Mesenchymal stem cell (in vitro differentiated cells and primary cell): ENCODE results near the gene FAM180B.
A peak's percentile ranks its signal among the peaks of the same experiment; 100 is the strongest.

Experiments used
- DNase-seq: peaks from one replicate; pipeline ENCODE4 v3.0.0-alpha.2; 2013
- H2AFZ ChIP-seq: one replicate; pipeline ENCODE4 v1.6.1; 2013; ENCODE audit warnings: low read depth, mild to moderate bottlenecking, control low read depth, inconsistent platforms, low read length, moderate library complexity
- H2AK5ac ChIP-seq: 2 replicates; pipeline ENCODE4 v1.6.1; 2013; ENCODE audit warnings: low read length, moderate library complexity, mild to moderate bottlenecking, inconsistent platforms; ENCODE audit not compliant: severe bottlenecking
- H2BK120ac ChIP-seq: one replicate; pipeline ENCODE4 v1.6.1; 2013; ENCODE audit warnings: low read depth, mild to moderate bottlenecking, inconsistent platforms, low read length, moderate library complexity
- H2BK12ac ChIP-seq, 2 experiments: one replicate each; pipeline ENCODE4 v1.6.1; 2013; ENCODE audit warnings: inconsistent platforms in 2 of 2, low read length in 2 of 2, mild to moderate bottlenecking in 2 of 2, moderate library complexity in 2 of 2, control low read depth in 1 of 2
- H2BK15ac ChIP-seq: one replicate; pipeline ENCODE4 v1.6.1; 2013; ENCODE audit warnings: mild to moderate bottlenecking, low read depth, inconsistent platforms; ENCODE audit not compliant: poor library complexity, severe bottlenecking
- H2BK5ac ChIP-seq: 2 replicates; pipeline ENCODE4 v1.6.1; 2013; ENCODE audit warnings: low read depth, mild to moderate bottlenecking, low read length, control low read depth, inconsistent platforms; ENCODE audit not compliant: poor library complexity, severe bottlenecking
- H3K14ac ChIP-seq, 2 experiments: one replicate each; pipeline ENCODE4 v1.6.1; 2013; ENCODE audit warnings: inconsistent platforms in 2 of 2, low read length in 2 of 2, control low read depth in 1 of 2, mild to moderate bottlenecking in 1 of 2, moderate library complexity in 1 of 2
- H3K18ac ChIP-seq, 2 experiments: one replicate each; pipeline ENCODE4 v1.6.1; 2013; ENCODE audit warnings: inconsistent platforms in 2 of 2, low read length in 2 of 2, control low read depth in 1 of 2, low read depth in 1 of 2, mild to moderate bottlenecking in 1 of 2
- H3K23ac ChIP-seq, 2 experiments: one replicate each; pipeline ENCODE4 v1.6.1; 2013; ENCODE audit warnings: inconsistent platforms in 2 of 2, low read length in 2 of 2, mild to moderate bottlenecking in 2 of 2, moderate library complexity in 2 of 2, control low read depth in 1 of 2
- H3K27ac ChIP-seq: 2 replicates; pipeline ENCODE4 v1.5.1; 2013; ENCODE audit warnings: mild to moderate bottlenecking, moderate library complexity, low read length, control low read depth, inconsistent platforms; ENCODE audit not compliant: poor library complexity, severe bottlenecking
- H3K27me3 ChIP-seq, 2 experiments: 2 replicates each; pipeline versions ENCODE4 v1.6.1 to v1.7.0; 2013; ENCODE audit warnings: low read length in 2 of 2, mild to moderate bottlenecking in 2 of 2, moderate library complexity in 2 of 2, control low read depth in 1 of 2, inconsistent platforms in 1 of 2; ENCODE audit not compliant: control insufficient read depth in 1 of 2, insufficient read depth in 1 of 2
- H3K36me3 ChIP-seq, 2 experiments: 2 replicates each; pipeline versions ENCODE4 v1.6.1 to v1.7.0; 2013; ENCODE audit warnings: low read length in 2 of 2, control low read depth in 1 of 2, inconsistent platforms in 1 of 2, low read depth in 1 of 2, mild to moderate bottlenecking in 1 of 2; ENCODE audit not compliant: insufficient read depth in 2 of 2, control insufficient read depth in 1 of 2
- H3K4ac ChIP-seq, 2 experiments: one replicate each; pipeline ENCODE4 v1.6.1; 2013; ENCODE audit warnings: inconsistent platforms in 2 of 2, low read length in 2 of 2, mild to moderate bottlenecking in 2 of 2, moderate library complexity in 2 of 2, control low read depth in 1 of 2, low read depth in 1 of 2
- H3K4me1 ChIP-seq: 2 replicates; pipeline ENCODE4 v1.6.1; 2013; ENCODE audit warnings: low read depth, low read length, control low read depth; ENCODE audit not compliant: control insufficient read depth, insufficient read depth
- H3K4me2 ChIP-seq: 2 replicates; pipeline ENCODE4 v1.6.1; 2013; ENCODE audit warnings: low read length, mild to moderate bottlenecking, inconsistent platforms; ENCODE audit not compliant: poor library complexity, severe bottlenecking
- H3K4me3 ChIP-seq, 2 experiments: 2 replicates each; pipeline versions ENCODE4 v1.5.1 to v1.7.0; 2013; ENCODE audit warnings: low read length in 2 of 2, mild to moderate bottlenecking in 2 of 2, control low read depth in 1 of 2, low read depth in 1 of 2; ENCODE audit not compliant: insufficient read depth in 1 of 2
- H3K79me1 ChIP-seq: replicated peaks from 2 replicates; pipeline ENCODE4 v1.6.1; 2013; ENCODE audit warnings: mild to moderate bottlenecking, control low read depth, low read length, inconsistent platforms; ENCODE audit not compliant: poor library complexity, severe bottlenecking
- H3K9ac ChIP-seq: 2 replicates; pipeline ENCODE4 v1.7.0; 2013; ENCODE audit warnings: mild to moderate bottlenecking, low read length, moderate library complexity
- H3K9me3 ChIP-seq: 2 replicates; pipeline ENCODE4 v1.7.0; 2013; ENCODE audit warnings: mild to moderate bottlenecking, low read length; ENCODE audit not compliant: control insufficient read depth
- H4K8ac ChIP-seq: one replicate; pipeline ENCODE4 v1.6.1; 2013; ENCODE audit warnings: inconsistent platforms, mild to moderate bottlenecking, low read length, moderate library complexity
- H4K91ac ChIP-seq: one replicate; pipeline ENCODE4 v1.6.1; 2013; ENCODE audit warnings: mild to moderate bottlenecking, low read length, inconsistent platforms
- WGBS: methylation state at CpG from one replicate; pipeline ENCODE4 v1.1.7; 2013; ENCODE audit warnings: mixed read lengths; 5-methylcytosine and 5-hydroxymethylcytosine counted together

FAM180B gene

GRCh38 chr11:47595967-47596366, 9.5 kb downstream of the FAM180B start:
- no peak overlapping the region for H3K4me3 ChIP-seq
- 100% methylated on average over 1 of the region's 1 CpG for WGBS
- peaks cover 42 to 48% of the 10 kb centered on the region in 2 experiments for H3K27me3 ChIP-seq
- H2AFZ ChIP-seq, result no peak overlapping the region
- H2BK12ac ChIP-seq, result no peak overlapping the region
- DNase-seq, result no peak
- no peak overlapping the region for H3K27ac ChIP-seq
- H3K36me3 ChIP-seq, result no peaks in the 10 kb centered on the region
- H3K4ac ChIP-seq, result no peak overlapping the region
- no peak overlapping the region for H2BK5ac ChIP-seq
- no peak overlapping the region for H4K91ac ChIP-seq
- H2BK120ac ChIP-seq, result no peak overlapping the region
- H3K23ac ChIP-seq, result no peak overlapping the region
- H3K9ac ChIP-seq, result no peak overlapping the region
- no peak overlapping the region for H3K14ac ChIP-seq
- no peak overlapping the region for H4K8ac ChIP-seq
- H3K4me2 ChIP-seq, result no peak overlapping the region
- peaks cover 20% of the 10 kb centered on the region for H3K4me1 ChIP-seq
- no peak overlapping the region for H2AK5ac ChIP-seq
- H3K18ac ChIP-seq, result no peak overlapping the region
- no peak overlapping the region for H2BK15ac ChIP-seq
- no peaks in the 10 kb centered on the region for H3K79me1 ChIP-seq
- H3K9me3 ChIP-seq, result no peaks in the 10 kb centered on the region

GRCh38 chr11:47599902-47600301, 13.4 kb downstream of the FAM180B start:
- Histone ChIP-seq H4K91ac (no peak overlapping the region), H2BK15ac (no peak overlapping the region), H2BK12ac (peak overlapping the region in 1 of 2 experiments; percentile 25), H2BK5ac (no peak overlapping the region), H3K14ac (no peak overlapping the region), H2AFZ (no peak overlapping the region), H3K27me3 (peaks cover 8 to 19% of the 10 kb centered on the region in 2 experiments), H3K9me3 (no peaks in the 10 kb centered on the region), H3K9ac (no peak overlapping the region), H4K8ac (no peak overlapping the region), H3K4me1 (no peaks in the 10 kb centered on the region), H3K27ac (no peak overlapping the region), H2BK120ac (no peak overlapping the region), H3K4me2 (no peak overlapping the region), H3K36me3 (no peaks in the 10 kb centered on the region), H3K18ac (no peak overlapping the region), H3K4ac (no peak overlapping the region), H2AK5ac (no peak overlapping the region), H3K79me1 (no peaks in the 10 kb centered on the region), H3K4me3 (no peak overlapping the region), H3K23ac (no peak overlapping the region)
- DNase-seq, result no peak
- WGBS, result 72% methylated on average over 4 of the region's 4 CpGs

GRCh38 chr11:47603295-47603694, 16.8 kb downstream of the FAM180B start:
- H3K9ac ChIP-seq, result no peak overlapping the region
- 98% methylated on average over 4 of the region's 4 CpGs for WGBS
- no peak overlapping the region for H3K4ac ChIP-seq
- H3K4me1 ChIP-seq, result peaks cover 3% of the 10 kb centered on the region
- H2BK15ac ChIP-seq, result no peak overlapping the region
- no peak overlapping the region for H2AFZ ChIP-seq
- no peak overlapping the region for H3K14ac ChIP-seq
- H4K91ac ChIP-seq, result no peak overlapping the region
- H3K23ac ChIP-seq, result no peak overlapping the region
- no peak overlapping the region for H3K4me2 ChIP-seq
- H3K36me3 ChIP-seq, result no peaks in the 10 kb centered on the region
- no peak overlapping the region for H2BK5ac ChIP-seq
- no peak overlapping the region for H3K4me3 ChIP-seq
- H3K79me1 ChIP-seq, result no peaks in the 10 kb centered on the region
- H3K9me3 ChIP-seq, result no peaks in the 10 kb centered on the region
- no peak overlapping the region for H4K8ac ChIP-seq
- peaks cover 0 to 6% of the 10 kb centered on the region in 2 experiments for H3K27me3 ChIP-seq
- no peak overlapping the region for H2BK12ac ChIP-seq
- H2AK5ac ChIP-seq, result no peak overlapping the region
- no peak overlapping the region for H3K18ac ChIP-seq
- no peak overlapping the region for H2BK120ac ChIP-seq
- DNase-seq, result no peak
- no peak overlapping the region for H3K27ac ChIP-seq

- H2BK12ac ChIP-seq, result no peak overlapping the region
- no peak overlapping the region for H2AK5ac ChIP-seq
- H3K14ac ChIP-seq, result no peak overlapping the region
- H3K27ac ChIP-seq, result no peak overlapping the region
- no peak for DNase-seq
- H3K4me2 ChIP-seq, result no peak overlapping the region
- no peak overlapping the region for H3K4ac ChIP-seq
- H3K79me1 ChIP-seq, result no peaks in the 10 kb centered on the region
- H2BK120ac ChIP-seq, result no peak overlapping the region
- peaks cover 0 to 11% of the 10 kb centered on the region in 2 experiments for H3K36me3 ChIP-seq
- no peak overlapping the region for H4K8ac ChIP-seq
- 87% methylated on average over 3 of the region's 3 CpGs for WGBS
- peak overlapping the region; percentile 63 for H3K9ac ChIP-seq
- no peak overlapping the region for H3K18ac ChIP-seq
- no peak overlapping the region for H4K91ac ChIP-seq
- no peak overlapping the region for H3K23ac ChIP-seq
- H3K4me1 ChIP-seq, result peaks cover 3% of the 10 kb centered on the region
- no peak overlapping the region for H2BK15ac ChIP-seq
- H2AFZ ChIP-seq, result no peak overlapping the region
- H3K4me3 ChIP-seq, result no peak overlapping the region
- no peaks in the 10 kb centered on the region for H3K27me3 ChIP-seq
- H3K9me3 ChIP-seq, result no peaks in the 10 kb centered on the region
- no peak overlapping the region for H2BK5ac ChIP-seq
Measured at GRCh38 chr11:47605921-47606320, 19.4 kb downstream of the FAM180B start.
